ENCODE data around the gene HK2. TPM values are rescaled to one million over a fixed set of nuclear protein-coding genes. Genes with fewer than 3 reads are reported as not detected.

HK2 gene
- total RNA-seq, 1 experiment from 2014 or later = 18.2 TPM

- DNase-seq (ENCODE audit: low read depth) = no peak
These were observed 22.7 kb downstream of the HK2 start for GRCh38 chr2:74856599-74856998.

- no peak for DNase-seq (ENCODE audit: low read depth)
These were observed 23.3 kb downstream of the HK2 start for GRCh38 chr2:74857215-74857614.

- DNase-seq (ENCODE audit: low read depth) = no peak
These were observed 23.8 kb downstream of the HK2 start for GRCh38 chr2:74857725-74858124.

GRCh38 chr2:74858281-74858680 is 24.4 kb downstream of the HK2 start:
- DNase-seq (ENCODE audit: low read depth) = no peak

- DNase-seq (ENCODE audit: low read depth) = no peak
These were observed 26.2 kb downstream of the HK2 start for GRCh38 chr2:74860079-74860478.

- DNase-seq (ENCODE audit: low read depth) = no peak
These were observed 26.6 kb downstream of the HK2 start for GRCh38 chr2:74860521-74860920.

GRCh38 chr2:74861531-74861930 is 27.6 kb downstream of the HK2 start:
- DNase-seq (ENCODE audit: low read depth) = no peak

- DNase-seq (ENCODE audit: low read depth) = no peak
These were observed 28.4 kb downstream of the HK2 start for GRCh38 chr2:74862020-74862964.

- no peak for DNase-seq (ENCODE audit: low read depth)
These were observed 29.9 kb downstream of the HK2 start for GRCh38 chr2:74863802-74864248.

- DNase-seq (ENCODE audit: low read depth) = peak; percentile 73
These were observed 31.1 kb downstream of the HK2 start for GRCh38 chr2:74864728-74865722.

- DNase-seq (ENCODE audit: low read depth) = peak; percentile 56
These were observed 32.1 kb downstream of the HK2 start for GRCh38 chr2:74865770-74866674.

- DNase-seq (ENCODE audit: low read depth) = peak; percentile 64
These were observed 34.1 kb downstream of the HK2 start for GRCh38 chr2:74867841-74868658.

- no peak for DNase-seq (ENCODE audit: low read depth)
These were observed 35.6 kb downstream of the HK2 start for GRCh38 chr2:74869517-74869916.

GRCh38 chr2:74870951-74871350 is 37.0 kb downstream of the HK2 start:
- DNase-seq (ENCODE audit: low read depth) = no peak

GRCh38 chr2:74871414-74871813 is 37.5 kb downstream of the HK2 start:
- no peak for DNase-seq (ENCODE audit: low read depth)

- DNase-seq (ENCODE audit: low read depth) = no peak
These were observed 38.5 kb downstream of the HK2 start for GRCh38 chr2:74872389-74872836.

GRCh38 chr2:74873012-74873665 is 39.2 kb downstream of the HK2 start:
- DNase-seq (ENCODE audit: low read depth) = no peak

GRCh38 chr2:74873678-74874640 is 40.0 kb downstream of the HK2 start:
- no peak for DNase-seq (ENCODE audit: low read depth)
